ENCODE results near the gene MIB2.
"Not testable (repeated sequence)": the region's sequence is repeated elsewhere in the genome, so short reads cannot be mapped to it uniquely, and the experiment has no call there.

MIB2 gene

GRCh38 chr1:1628754-1629429 is 13.6 kb downstream of the MIB2 start:
- DNase-seq: no peak

- DNase-seq: no peak
Observed at GRCh38 chr1:1629430-1630190, 14.3 kb downstream of the MIB2 start.

DNA sequence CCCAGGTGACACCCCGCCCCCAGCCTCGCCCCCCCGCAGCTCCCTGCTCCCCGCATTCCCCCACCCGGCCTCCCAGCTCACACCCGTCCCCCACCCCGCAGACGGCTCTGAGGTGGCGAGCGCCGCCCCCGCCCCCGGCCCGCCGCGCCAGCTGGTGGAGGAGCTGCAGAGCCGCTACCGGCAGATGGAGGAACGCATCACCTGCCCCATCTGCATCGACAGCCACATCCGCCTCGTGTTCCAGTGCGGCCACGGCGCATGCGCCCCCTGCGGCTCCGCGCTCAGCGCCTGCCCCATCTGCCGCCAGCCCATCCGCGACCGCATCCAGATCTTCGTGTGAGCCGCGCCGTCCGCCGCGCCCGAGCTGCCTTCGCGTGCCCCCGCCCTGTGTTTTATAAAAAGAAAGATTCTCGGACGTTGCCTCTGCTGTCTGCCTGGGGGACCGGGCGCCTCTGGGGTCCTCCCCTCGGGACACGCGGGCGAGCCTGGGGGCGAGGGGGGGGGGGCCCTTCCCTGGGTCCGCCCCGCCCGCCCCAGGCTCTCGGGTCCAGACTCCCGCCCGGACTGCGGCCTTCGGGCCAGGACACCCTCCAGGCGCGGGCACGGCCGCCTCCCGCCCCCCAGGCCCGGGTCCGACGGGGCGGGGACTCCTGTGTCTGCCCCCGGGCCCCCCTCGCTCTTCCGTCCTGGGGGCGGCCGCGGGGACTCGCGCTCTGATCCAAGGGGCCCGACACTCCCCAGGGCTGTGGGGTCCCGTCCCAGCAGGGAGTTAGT is 15.1 kb downstream of the MIB2 start:
- DNase-seq: no peak

- no peak for DNase-seq
Observed at GRCh38 chr1:1630965-1631781, 15.9 kb downstream of the MIB2 start.

DNA sequence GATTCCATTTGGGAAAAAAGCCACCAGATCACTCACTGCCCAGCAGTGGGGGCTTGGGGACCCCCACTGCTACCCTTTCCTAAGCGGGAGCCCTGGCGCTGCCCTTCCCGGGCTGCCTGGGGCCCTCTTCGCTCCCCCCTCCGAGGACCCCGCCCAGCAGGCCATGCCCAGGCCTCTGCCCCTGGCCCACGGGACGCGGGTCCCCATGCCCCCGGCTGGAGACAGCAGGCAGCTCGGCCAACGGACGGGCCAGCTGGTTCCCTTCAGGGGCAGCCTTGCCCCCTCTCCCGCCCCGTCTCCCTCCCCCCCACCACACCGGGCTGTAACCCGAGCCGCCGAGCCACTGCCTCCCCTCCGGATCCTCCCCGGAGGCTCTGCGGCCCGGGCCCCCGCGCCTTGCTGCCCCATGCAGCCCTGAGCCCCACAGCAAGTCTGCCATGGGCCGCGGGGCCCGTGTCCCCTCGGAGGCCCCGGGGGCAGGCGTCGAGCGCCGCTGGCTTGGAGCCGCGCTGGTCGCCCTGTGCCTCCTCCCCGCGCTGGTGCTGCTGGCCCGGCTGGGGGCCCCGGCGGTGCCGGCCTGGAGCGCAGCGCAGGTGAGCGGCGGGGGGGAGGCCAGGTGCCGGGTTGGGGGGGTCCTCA is 16.6 kb downstream of the MIB2 start, which contains the start of gene MMP23B:
Gene MMP23B, plus strand, starts transcription at position 392 of the 639 bp plus-strand sequence. Its CDS starts 46 bp downstream, at position 438.
- DNase-seq: no peak

DNA sequence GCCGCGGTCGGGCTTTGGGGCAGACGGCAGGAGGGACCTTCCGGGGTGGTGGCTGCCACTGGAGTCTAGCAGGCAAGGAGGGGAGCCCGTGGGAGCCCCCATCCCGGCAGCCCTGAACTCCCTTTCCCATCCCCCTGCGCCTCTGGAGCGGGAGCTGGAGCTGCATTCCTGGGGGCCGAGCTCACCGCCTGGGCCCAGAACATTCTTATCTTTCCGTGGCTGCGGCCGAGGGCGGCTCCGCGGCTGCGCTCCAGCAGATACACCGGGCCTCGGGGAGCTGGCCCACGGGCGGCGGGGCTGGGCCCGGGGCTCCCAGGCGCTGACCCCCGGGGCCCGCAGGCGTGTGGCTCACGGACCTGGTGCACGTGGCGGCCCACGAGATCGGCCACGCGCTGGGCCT is 18.1 kb downstream of the MIB2 start:
- DNase-seq: not testable (repeated sequence)

DNA sequence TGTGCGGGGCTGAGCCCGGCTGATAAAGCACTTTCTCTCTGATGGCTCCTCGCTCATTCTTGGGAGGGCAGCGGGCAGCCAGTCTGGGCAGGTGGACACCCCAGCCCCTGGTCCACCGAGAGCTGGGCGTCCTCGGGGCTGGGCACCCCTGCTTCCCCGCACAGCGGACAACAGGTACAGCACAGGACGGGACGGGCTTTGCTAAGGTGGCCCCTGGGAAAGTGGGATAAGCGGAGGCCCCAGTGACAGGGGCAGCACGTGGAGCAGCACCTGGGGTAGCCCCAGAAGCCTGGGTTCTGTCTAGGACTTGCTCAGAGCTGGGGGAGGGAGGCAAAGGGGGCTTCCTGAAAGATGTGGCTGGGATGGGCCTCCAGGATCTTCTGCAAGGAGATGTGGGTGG is 19.3 kb downstream of the MIB2 start:
- DNase-seq: not testable (repeated sequence)

GRCh38 chr1:1636621-1637478 is 21.6 kb downstream of the MIB2 start:
- DNase-seq: not testable (repeated sequence)

DNA sequence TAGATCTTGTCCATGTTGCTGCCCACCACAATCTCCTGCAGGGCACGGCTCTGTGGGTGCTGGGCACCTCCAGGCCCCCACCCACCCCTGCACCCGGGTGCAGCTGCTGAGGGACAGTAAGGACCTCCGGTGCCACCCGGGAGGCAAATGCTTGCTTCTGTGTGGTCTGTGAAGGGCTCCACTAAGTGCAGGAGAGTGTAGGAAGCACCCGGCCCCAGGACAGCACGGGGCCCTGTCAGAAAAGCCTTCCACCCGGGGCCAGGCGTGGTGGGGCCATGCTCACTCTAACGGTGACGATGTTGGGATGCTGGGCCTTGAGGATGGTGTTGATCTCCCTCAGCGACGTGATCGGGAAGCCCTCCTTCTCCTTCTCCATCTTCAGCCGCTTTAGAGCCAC is 22.2 kb downstream of the MIB2 start:
- DNase-seq: not testable (repeated sequence)

DNA sequence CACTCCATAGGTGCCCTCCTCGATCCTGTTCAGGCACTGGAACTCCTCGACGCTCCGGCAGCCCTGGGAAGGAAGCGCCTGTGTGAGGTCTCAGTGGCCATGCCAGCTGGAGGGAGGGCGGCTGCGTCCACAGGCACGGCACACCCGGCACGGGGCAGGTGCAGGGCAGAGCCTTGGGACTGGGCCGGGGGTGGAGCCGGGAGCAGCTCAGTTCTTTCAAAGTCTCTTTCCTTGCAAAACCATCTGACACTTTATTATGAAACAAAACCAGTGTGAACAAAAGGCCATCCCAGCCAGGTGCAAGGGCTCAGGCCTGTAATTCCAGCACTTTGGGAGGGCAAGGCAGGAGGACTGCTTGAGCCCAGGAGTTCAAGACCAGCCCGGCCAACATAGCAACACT is 23.2 kb downstream of the MIB2 start:
- not testable (repeated sequence) for DNase-seq

DNA sequence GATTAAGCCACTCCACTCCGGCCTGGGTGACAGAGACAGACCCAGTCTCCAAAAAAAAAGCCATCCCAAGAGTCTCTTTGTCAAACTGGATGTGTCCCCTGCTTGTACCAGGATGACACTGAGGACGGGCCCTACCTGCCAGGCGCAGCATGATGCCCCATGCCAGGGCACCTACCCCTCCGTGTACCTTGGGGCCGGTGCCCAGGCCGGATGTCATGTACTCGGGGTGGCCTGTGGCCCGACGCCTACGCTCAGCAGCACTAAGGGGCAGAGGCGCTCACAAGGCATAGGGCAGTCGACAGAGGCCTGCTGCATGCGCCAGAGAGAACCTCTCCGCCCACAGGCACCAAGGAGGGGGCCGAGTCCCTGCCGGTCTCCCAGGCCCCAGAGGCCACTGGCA is 24.1 kb downstream of the MIB2 start:
- DNase-seq: not testable (repeated sequence)

GRCh38 chr1:1640081-1640480 is 24.8 kb downstream of the MIB2 start:
- DNase-seq: not testable (repeated sequence)

DNA sequence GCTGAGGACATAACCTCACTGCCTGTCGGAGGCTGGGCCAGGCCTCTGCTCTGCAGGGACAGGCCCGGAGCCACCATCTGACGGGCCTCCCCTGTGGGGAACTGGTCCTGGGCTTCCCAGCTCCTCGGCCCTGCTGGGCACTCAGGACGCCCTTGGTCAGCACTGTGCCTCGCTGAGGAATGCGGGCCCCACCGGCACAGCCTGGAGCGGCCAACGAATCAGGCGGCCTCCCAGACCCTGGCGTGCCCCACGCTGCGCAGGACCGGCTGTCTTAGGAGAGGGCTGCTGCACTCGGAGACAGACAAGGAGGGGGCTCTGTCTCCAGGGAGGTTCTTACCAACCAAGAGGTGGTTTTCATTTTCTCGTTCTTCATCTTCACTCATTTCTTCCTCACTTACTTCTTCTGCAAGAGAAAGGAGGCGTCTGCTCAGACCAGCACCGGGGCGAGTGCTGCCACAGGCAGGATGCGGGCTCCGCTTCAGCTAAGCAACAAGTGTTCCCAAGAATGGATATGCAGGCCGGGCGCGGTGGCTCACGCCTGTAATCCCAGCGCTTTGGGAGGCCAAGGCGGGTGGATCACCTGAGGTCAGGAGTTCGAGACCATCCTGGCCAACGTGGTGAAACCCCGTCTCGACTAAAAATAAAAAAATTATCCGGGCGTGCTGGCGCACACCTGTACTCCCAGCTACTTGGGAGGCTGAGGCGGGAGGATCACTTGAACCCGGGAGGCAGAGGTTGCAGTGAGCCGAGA is 25.6 kb downstream of the MIB2 start:
- DNase-seq: not testable (repeated sequence)

GRCh38 chr1:1646326-1646725 is 31.0 kb downstream of the MIB2 start:
- DNase-seq: not testable (repeated sequence)

DNA sequence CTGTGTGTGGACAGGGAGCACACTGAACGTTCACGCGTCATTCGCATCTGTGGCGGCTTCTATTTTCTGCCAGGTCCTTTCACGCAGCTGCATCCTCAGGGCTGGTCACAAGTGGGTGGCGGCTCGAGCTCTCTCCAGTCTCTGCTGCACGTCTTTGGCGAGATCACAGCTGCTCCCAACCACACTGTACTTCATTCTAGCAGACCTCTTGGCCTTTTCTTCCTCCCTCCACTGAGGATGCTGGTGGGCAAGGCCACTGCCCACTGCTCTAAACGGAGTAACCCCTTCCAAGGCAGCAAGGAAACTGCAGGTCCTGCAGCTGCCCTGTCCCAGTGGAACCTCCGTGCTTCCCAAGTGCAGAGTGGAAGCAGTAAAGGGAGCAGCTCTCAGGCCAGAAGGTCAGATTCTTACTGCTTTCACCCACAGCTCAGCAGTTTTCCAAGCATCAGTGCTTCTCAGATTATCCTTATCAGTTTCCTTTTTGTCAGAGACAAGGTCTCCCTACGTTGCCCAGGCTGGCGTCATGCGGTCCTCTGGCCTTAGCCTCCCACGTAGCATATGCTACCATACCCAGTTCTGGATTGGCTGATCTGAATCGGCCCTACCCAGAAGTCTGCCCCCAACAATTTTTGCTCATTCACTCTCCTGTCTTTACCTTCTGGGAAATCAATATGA is 32.4 kb downstream of the MIB2 start:
- DNase-seq: not testable (repeated sequence)

GRCh38 chr1:1648265-1648664 is 33.0 kb downstream of the MIB2 start:
- not testable (repeated sequence) for DNase-seq

DNA sequence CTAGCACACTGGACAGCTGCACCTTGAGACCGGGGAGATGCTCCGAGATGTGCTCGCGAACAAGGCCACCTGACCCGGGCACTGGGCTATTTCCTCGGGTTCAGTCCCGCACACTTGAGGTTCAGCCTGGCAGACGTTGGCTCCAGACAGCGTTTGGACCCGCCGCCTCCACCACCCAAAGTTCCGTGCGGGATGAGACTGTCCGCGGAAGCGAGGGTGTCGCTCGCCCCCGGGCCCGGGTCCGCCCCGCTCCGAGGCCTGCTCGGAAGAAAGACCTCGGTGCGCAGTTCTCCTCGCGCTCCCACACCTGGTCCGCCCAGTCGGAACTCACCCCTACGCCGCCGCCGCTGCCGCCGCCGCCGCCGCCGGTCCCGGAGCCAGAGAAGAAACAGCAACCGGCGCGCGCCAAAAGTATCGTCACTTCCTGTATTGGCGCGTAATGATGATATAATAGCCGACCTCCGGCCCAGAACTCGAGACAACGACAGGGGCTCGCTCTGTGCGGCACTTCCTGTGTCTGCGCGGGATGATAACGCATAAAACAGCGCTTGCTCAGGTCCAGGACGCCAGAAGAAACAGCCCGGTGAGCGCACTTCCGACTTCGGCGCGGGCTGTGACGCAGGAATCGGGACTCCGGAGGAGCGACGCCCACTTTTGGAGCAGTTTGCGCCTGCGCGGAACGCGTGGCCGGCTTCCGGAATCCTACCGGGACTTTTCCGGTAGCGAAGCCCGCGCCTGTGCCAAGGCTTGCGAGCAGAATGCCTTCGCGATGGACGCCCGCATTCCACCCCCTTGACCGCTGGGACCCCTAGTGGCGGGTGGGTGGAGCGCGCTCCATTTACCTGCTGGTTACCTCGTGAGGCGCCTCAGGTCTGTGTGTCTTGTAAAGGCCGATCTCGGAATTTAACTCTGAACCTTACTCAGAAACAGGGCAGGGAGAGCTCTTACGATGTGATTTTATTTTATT is 43.6 kb downstream of the MIB2 start, which contains the start of gene CDK11B:
Gene CDK11B, minus strand, starts transcription at position 422 of the 967 bp plus-strand sequence. CDS start 1,519 bp downstream, outside the sequence.
- peak; percentile 82 for DNase-seq

GRCh38 chr1:1662392-1662791 is 47.1 kb downstream of the MIB2 start:
- not testable (repeated sequence) for DNase-seq
